Measurements from ENCODE around the gene SMIM10L2A.

DNA sequence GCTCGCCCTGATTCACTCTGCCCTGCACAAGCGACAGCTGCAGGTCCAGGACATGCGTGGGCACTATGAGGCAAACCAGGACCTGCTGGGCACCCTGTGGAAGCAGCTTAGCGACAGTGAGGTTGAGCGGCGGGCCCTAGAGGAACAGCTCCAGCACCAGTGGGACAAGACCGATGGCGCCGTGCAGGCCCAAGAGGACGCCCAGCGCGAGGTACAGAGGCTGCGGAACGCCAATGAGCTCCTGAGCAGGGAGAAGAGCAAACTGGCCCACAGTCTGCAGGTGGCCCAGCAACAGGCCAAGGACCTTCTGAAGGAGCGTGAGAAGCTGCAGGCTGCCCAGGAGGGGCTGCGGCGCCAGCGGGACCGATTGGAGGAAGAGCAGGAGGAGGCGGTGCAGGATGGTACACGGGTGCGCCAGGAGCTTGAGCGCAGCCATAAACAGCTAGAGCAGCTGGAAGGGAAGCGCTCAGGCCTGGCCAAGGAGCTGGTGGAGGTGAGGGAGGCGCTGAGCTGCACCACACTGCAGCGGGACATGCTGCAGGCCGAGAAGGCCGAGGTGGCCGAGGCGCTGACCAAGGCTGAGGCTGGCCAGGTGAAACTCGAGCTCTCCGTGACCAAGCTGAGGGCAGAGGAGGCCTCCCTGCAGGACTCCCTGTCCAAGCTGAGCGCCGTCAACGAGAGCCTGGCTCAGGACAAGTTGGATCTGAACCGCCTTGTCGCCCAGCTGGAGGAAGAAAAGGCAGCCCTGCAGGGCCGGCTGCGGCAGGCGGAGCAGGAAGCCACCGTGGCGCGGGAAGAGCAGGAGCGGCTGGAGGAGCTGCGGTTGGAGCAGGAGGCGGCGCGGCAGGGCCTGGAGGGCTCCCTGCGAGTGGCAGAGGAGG lies 12.8 kb downstream of the SMIM10L2A start:
- TF ChIP-seq JUNB (IDR thresholded peaks at IDR 0.05; ENCODE audit: unreplicated experiment) (no peak), POLR2AphosphoS5 (IDR thresholded peaks at IDR 0.05; ENCODE audit: low read depth) (no peak), EZH2 (IDR thresholded peaks at IDR 0.05; ENCODE audit: low read depth, unreplicated experiment) (no peak), STAT1 (IDR thresholded peaks at IDR 0.05; ENCODE audit: unreplicated experiment) (no peak), CREB1 (CRISPR knock-in tag; IDR thresholded peaks at IDR 0.05; ENCODE audit: low read depth) (no peak), EZH2phosphoT487 (IDR thresholded peaks at IDR 0.05; ENCODE audit: unreplicated experiment) (no peak), ZNF114 (CRISPR knock-in tag; IDR thresholded peaks at IDR 0.05) (no peak), NANOG (IDR thresholded peaks at IDR 0.05; ENCODE audit: borderline replicate concordance) (no peak), ZNF331 (CRISPR knock-in tag; IDR thresholded peaks at IDR 0.05; ENCODE audit: low read depth) (no peak)
- TF ChIP-seq, protein P1, sequence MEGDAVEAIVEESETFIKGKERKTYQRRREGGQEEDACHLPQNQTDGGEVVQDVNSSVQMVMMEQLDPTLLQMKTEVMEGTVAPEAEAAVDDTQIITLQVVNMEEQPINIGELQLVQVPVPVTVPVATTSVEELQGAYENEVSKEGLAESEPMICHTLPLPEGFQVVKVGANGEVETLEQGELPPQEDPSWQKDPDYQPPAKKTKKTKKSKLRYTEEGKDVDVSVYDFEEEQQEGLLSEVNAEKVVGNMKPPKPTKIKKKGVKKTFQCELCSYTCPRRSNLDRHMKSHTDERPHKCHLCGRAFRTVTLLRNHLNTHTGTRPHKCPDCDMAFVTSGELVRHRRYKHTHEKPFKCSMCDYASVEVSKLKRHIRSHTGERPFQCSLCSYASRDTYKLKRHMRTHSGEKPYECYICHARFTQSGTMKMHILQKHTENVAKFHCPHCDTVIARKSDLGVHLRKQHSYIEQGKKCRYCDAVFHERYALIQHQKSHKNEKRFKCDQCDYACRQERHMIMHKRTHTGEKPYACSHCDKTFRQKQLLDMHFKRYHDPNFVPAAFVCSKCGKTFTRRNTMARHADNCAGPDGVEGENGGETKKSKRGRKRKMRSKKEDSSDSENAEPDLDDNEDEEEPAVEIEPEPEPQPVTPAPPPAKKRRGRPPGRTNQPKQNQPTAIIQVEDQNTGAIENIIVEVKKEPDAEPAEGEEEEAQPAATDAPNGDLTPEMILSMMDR (conservative IDR thresholded peaks at IDR 0.05; ENCODE audit: low read depth in 2 of 2) = no peak
- TF ChIP-seq, protein P2, sequence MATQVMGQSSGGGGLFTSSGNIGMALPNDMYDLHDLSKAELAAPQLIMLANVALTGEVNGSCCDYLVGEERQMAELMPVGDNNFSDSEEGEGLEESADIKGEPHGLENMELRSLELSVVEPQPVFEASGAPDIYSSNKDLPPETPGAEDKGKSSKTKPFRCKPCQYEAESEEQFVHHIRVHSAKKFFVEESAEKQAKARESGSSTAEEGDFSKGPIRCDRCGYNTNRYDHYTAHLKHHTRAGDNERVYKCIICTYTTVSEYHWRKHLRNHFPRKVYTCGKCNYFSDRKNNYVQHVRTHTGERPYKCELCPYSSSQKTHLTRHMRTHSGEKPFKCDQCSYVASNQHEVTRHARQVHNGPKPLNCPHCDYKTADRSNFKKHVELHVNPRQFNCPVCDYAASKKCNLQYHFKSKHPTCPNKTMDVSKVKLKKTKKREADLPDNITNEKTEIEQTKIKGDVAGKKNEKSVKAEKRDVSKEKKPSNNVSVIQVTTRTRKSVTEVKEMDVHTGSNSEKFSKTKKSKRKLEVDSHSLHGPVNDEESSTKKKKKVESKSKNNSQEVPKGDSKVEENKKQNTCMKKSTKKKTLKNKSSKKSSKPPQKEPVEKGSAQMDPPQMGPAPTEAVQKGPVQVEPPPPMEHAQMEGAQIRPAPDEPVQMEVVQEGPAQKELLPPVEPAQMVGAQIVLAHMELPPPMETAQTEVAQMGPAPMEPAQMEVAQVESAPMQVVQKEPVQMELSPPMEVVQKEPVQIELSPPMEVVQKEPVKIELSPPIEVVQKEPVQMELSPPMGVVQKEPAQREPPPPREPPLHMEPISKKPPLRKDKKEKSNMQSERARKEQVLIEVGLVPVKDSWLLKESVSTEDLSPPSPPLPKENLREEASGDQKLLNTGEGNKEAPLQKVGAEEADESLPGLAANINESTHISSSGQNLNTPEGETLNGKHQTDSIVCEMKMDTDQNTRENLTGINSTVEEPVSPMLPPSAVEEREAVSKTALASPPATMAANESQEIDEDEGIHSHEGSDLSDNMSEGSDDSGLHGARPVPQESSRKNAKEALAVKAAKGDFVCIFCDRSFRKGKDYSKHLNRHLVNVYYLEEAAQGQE (IDR thresholded peaks at IDR 0.05; ENCODE audit: unreplicated experiment) = no peak
- TF ChIP-seq, protein P3, sequence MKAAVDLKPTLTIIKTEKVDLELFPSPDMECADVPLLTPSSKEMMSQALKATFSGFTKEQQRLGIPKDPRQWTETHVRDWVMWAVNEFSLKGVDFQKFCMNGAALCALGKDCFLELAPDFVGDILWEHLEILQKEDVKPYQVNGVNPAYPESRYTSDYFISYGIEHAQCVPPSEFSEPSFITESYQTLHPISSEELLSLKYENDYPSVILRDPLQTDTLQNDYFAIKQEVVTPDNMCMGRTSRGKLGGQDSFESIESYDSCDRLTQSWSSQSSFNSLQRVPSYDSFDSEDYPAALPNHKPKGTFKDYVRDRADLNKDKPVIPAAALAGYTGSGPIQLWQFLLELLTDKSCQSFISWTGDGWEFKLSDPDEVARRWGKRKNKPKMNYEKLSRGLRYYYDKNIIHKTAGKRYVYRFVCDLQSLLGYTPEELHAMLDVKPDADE (IDR thresholded peaks at IDR 0.05) = no peak

Data from GM23338 (cell line).